ENCODE results near the gene PCDH9.

GRCh38 chr13:66328476-66328875, 901.7 kb downstream of the PCDH9 start:
- TF ChIP-seq CTCF (IDR thresholded peaks at IDR 0.05; ENCODE audit: low read length) (no peak), EZH2 (IDR thresholded peaks at IDR 0.05; ENCODE audit: borderline replicate concordance, low read length) (no peak)

All from OCI-LY1 (cell line).